NT2/D1 (cell line): Measurements from ENCODE around the gene RXFP1.

Source experiments
- YY1 ChIP-seq: IDR thresholded peaks from 2 replicates; pipeline ENCODE4 v1.6.1; 2011; ENCODE audit not compliant: insufficient read length, insufficient read depth
- ZNF274 ChIP-seq: IDR thresholded peaks from 2 replicates; pipeline ENCODE4 v1.6.1; 2011; ENCODE audit warnings: mild to moderate bottlenecking, low read depth, low read length

- TF ChIP-seq YY1 (no peak), ZNF274 (no peak)
Measured at GRCh38 chr4:158543191-158543590, 21.5 kb downstream of the RXFP1 start.
